ENCODE data around the gene LRP10.

The LRP10 gene

GRCh38 chr14:22884738-22885523, 13.4 kb downstream of the LRP10 start:
- in situ Hi-C loops (cut with MboI; ENCODE audit: low sequenced_read_pairs) = no loop called here

DNA sequence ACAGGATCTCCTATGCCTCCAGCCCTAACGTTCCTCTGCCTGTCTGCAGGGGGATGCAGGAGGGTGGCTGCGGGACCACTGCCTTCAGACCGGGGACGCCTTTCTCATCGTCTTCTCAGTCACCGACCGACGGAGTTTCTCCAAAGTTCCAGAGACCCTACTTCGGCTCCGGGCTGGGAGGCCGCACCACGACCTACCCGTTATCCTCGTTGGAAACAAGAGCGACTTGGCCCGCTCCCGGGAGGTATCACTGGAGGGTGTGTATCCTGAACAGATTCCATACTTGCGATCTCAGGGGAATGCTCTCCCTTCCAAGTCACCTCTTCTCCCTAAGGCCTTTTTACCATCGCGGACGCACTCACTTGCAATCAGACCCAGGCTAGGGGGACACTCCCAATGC, 14.4 kb downstream of the LRP10 start:
- in situ Hi-C loops (cut with MboI; ENCODE audit: low sequenced_read_pairs) = no loop called here

DNA sequence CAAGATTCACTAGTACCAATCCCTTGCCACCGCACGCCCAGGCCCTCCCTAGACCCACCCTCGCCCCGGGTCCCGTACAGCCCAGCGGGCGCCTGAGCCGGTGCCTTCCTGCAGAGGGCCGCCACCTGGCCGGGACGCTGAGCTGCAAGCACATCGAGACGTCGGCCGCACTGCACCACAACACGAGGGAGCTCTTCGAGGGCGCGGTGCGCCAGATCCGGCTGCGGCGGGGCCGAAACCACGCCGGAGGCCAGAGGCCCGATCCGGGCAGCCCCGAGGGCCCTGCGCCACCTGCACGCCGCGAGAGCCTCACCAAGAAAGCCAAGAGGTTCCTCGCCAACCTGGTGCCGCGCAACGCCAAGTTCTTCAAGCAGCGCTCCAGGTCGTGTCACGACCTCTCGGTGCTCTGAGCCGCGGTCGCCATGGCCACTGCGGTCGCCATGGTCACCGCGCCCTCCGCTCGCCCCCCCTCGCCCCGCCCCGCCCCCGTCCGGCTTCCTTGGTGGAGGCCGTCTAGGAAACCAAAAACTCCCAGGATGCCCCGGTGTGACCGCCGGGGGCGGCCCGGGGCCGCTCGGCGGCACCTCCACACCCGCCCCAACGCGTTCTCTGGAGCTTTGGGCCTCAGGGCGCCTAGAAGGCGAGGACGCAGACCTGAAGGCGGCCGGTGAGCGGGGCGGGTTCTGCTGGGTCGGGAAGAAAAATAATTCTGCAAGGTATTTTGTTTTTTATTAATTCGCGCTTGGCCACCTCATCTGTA, 15.1 kb downstream of the LRP10 start:
- in situ Hi-C loops (cut with MboI; ENCODE audit: low sequenced_read_pairs) = no loop called here

DNA sequence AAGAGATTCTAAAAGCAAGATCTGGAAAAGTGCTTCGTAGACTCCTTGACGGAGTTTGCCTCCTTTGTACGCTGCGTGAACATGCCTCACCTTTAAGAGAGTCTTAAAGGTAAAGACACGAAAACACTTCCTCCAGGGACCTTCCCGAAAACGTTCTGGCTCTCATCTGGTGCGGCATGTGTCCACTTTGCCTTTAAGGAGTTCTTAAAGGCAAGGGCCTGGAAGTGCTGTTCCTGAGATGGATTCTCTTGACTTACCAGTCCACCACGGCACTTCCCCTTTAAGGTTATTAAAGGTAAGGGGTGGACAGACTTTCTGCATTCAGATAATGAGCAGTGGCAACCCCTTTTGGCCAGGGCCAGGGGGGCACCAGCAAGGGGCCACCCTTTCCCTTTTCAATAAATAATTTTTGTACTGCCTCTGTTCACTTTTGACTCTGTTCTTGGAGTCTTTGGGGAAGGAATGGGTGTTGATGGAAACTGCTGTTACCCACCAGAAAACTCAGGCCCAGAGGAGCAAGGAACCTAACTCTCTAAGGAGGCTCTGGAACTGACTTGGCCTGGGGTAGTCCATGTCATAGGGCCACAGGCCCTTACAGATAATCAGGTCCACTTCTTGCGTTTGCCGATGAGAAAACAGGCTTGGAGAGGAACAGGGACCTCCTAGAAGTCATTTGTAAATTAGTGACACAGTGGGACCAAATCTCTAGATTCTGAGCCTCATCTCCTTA, 15.9 kb downstream of the LRP10 start:
- in situ Hi-C loops (cut with MboI; ENCODE audit: low sequenced_read_pairs) = no loop called here

DNA sequence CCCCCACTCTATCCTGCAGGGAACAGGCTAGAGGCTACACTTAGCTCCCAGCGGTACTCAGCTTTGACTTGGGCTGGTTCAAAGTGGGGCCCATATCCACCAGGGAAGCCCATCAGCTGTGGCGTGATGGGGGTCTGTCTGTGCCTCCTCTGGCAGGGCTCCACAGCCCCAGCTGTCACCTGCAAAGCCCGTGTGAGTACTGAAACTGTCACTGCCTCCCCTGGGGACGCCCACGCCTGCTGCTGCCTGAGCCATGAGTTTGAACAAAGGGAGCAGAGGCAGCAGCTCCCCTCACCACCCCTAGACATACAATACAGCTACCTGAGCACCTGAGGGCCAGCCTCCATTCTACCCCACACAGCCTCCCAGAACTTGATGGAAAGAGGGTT, 16.4 kb downstream of the LRP10 start:
- in situ Hi-C loops (cut with MboI; ENCODE audit: low sequenced_read_pairs) = no loop called here

DNA sequence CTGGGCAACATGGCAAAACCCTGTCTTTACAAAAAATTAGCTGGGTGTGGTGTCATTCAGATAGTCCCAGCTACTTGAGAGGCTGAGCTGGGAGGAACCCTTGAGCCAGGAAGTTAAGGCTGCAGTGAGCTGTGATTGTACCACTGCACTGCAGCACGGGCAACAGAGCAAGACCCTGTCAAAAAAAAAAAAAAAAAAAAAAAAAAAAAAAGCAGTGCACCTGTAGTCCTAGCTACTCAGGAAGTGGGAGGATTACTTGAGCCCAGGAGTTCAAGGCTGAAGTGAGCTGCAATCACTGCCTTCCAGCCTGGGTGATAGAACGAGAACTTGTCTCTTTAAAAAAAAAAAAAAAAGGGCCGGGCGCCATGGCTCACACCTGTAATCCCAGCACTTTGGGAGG, 17.1 kb downstream of the LRP10 start:
- in situ Hi-C loops (cut with MboI; ENCODE audit: low sequenced_read_pairs) = no loop called here

DNA sequence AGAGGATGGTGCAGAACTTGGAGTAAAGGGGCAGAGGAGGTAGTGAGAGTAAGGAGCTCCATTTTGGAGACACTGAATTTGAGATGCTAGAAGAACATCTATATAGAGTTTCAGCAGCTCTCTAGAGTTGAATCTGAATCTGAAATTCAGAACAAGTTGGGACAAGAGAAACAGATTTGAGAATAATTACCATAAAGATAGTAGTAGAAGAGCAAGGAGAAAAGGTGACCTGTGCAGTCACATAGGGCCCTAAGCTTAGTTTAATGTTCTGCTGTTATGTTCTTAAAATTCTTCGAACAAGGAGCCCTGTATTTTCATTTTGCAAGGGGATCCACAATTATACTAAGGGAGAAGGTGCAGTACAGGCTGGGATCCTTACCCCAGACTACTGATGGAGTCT, 18.9 kb downstream of the LRP10 start:
- in situ Hi-C loops (cut with MboI; ENCODE audit: low sequenced_read_pairs) = no loop called here

DNA sequence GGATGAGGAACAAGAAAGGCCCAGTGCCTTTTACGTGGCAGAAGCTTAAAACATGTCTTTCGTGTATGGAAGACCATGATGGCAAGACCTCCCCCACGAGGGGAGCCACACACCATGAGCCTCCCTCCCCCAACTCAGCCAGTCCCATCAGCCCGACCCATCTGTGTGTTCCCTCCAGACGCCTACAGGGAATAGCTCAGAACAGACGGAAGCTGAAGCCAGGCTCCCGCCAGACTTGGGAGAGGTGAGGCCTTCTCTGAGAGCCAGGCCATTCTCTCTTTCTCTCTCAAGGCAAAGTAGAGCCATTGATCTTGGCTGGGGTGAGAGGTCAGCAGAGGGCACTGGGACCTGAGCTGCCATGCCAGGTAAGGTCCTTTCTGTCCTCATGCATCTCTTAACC, 20.9 kb downstream of the LRP10 start:
- in situ Hi-C loops (cut with MboI; ENCODE audit: low sequenced_read_pairs) = no loop called here

DNA sequence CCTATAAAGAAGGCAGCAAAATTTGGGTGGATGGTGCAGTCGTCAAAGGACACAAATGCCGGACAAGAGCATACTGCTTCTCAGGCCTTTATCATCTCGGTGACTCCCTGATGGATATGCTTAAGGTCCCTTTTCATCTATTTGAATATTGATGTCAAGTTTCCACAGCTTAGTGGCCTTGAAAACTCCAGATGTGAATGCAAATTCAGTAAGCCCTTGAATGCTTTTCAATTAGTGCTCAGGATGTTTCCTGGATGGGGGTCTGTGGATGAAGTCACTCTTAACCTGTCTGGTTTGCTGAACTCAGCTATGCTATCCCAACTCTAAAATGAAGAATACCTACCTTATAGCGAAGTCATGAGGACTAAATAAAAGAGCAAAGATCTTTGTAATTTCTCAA, 22.2 kb downstream of the LRP10 start:
- in situ Hi-C loops (cut with MboI; ENCODE audit: low sequenced_read_pairs) = no loop called here

DNA sequence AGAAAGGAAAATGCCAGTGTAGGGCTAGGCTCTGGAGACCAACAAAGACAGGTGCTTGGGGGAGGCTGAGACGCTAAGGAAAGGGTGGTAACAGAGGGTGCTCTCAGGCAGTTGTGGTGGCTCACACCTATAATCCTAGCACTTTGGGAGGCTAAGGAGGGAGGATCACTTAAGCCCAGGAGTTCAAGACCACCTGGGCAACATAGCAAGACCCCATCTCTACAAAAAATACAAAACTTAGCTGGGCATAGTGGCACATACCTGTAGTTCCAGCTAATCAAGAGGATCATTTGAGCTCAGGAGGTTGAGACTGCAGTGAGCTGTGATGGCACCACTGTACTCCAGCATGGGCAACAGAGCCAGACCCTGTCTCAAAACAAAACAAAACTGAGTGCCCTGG, 23.9 kb downstream of the LRP10 start:
- in situ Hi-C loops (cut with MboI; ENCODE audit: low sequenced_read_pairs) = no loop called here

DNA sequence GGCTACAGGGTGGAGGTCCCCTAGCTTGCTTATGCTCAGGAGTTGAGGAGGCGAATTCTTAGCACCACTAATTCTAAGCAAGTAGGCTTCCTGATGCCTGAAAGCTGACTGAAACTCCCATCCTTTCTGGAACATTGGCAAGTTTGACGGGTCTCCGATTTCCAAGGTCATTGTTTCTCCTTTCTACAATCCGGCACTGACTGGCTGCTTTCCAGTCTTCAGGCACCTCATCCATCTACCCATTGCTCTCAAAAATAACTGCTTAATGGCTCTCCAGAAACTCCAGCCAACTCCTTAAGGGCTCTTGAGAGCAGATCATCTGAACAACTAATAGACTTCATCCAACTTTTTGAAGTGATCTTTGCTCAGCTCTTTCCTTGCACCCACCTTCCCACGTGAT, 24.8 kb downstream of the LRP10 start:
- in situ Hi-C loops (cut with MboI; ENCODE audit: low sequenced_read_pairs) = no loop called here

DNA sequence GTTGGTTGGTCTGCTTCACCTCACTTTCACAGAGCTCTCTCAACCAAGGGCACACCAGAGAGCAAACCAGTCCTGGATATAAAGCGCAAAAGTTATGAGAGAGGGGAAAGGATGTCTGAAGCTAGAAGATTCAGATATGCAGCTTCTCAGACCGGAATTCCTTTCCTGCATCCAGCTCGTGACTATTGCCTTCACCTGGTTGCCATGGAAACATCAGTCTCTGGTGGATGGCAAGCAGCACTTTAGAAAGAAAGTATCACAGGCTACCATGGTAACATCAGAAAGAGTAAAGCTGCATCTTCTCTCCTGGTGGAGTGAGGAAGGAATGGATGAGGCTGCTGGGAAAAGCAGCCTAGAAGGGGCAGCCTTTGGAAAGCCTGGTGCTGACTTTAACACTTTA, 25.2 kb downstream of the LRP10 start:
- in situ Hi-C loops (cut with MboI; ENCODE audit: low sequenced_read_pairs) = no loop called here

DNA sequence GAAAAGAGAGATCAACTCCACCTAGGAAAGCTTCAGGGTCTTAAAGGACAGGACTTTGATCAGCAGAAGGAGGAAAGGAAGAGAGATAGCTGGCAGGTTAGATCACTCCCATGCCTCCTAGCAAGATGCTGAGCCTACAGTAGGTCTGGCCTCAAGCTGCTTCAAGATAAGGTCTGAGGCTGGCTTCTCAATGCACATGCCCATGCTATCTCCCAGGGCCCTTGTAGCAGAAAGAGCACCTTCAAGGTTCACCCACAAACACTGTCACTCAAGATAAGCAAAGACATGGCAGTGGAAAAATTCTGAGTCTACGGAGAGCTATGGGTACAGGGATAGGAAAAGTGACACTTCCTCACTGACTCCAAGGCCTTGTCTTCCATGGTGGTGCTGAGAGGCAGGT, 25.8 kb downstream of the LRP10 start:
- in situ Hi-C loops (cut with MboI; ENCODE audit: low sequenced_read_pairs) = no loop called here

DNA sequence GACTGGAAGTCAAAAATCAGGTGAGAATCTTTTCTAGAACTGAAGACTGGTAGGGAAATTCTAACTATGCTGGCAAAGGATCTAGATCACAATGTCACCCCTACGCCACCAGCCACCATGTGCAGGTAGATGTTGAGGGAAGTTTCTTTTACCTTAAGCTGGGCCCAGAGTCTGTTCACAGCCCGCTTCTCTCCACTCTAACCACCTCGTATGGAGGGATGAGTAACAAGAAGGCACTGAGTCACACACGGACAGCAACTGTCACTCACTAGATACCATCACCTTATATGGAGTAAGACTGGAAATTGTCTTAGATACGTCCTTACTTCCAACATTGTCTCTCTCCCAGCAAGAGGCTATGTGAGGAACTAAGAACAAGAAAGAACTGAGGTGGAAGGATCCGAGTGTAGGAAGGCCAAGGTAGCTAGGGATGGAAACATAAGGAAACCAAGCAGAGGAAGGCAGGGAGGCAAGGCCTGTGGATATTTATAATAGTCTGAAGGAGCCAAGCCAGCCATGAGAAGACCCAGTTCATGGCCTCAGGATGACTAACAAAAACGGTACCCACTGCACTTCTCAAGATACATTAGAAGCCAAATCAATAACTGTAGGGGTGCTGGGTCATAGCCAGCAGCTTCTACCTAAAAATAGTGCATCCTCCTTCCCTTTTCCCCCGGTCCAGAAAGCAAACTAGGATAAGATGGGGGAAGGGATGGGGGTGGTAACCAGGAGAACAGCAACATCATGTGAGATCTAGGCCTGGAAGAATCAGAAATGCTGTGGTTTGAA, 27.0 kb downstream of the LRP10 start:
- in situ Hi-C loops (cut with MboI; ENCODE audit: low sequenced_read_pairs) = no loop called here

DNA sequence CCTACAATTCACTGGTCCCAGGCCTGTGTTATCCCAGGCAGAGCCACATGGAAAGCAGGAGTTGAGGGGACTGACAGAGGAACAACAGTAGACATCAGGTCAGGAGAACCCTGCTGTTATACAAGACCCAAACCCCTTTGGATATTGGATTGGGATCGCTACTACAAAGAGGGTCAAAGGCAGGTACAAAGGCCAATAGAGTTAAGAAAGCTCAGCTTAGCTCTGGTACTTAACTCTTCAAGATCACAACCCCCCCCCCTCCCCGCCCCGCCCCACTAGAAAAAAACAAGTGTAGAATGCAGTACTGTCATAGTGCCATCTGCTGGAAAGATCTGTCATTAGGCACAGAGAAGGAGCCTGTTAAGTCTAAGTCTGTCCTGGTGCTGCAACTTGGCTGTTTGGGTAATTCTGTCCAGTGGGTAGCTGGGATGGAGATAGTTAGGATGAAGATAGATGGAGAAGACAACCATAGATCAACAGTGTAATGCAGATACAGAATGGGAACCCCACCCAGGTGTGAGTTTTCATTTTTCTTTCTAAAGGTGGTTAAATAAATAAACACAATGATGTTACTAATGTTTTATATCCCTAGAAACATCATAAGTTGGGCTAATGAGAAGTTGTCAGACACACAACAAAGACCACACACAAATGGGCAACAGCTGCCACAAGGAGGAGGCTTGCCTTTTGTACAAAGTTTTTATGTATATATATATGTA, 28.7 kb downstream of the LRP10 start:
- in situ Hi-C loops (cut with MboI; ENCODE audit: low sequenced_read_pairs) = no loop called here

- in situ Hi-C loops (cut with MboI; ENCODE audit: low sequenced_read_pairs) = no loop called here
Measured at GRCh38 chr14:22901799-22902198, 30.3 kb downstream of the LRP10 start.

DNA sequence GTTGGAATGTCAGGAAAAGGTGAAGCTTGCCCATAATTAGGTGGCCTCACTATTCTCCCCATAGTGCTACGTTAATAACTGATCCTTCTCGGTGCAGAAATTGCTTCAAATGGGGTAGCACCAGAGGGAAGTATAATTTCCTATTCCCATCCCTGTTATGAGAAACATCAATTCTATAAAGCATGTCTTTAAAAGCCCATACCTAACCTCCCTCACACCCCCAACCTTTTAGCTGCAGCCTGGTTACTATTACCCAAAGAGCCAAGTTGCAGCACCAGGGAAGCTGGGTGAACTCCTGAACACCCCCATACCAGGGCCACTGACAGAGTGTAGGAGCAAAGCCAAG, 32.2 kb downstream of the LRP10 start:
- in situ Hi-C loops (cut with MboI; ENCODE audit: low sequenced_read_pairs) = no loop called here

GRCh38 chr14:22905627-22906026, 34.1 kb downstream of the LRP10 start:
- in situ Hi-C loops (cut with MboI; ENCODE audit: low sequenced_read_pairs) = no loop called here

DNA sequence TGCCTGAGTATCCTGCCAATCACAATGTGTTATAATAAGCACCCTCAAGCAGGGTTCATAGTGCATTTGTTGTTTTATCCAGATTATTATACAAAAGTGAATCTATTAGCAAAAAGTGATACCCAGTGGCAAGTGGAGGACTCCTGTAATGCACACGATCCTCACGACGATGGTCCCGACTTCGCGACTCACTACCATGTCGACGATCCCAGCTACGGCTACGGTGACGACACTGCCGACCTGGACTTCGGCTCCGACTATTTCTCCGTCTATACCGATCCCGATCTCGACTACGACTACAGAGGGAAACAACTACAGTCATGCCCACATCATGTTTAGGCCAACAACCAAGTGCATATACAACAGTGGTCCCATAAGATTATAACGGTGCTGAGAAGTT, 34.5 kb downstream of the LRP10 start:
- in situ Hi-C loops (cut with MboI; ENCODE audit: low sequenced_read_pairs) = no loop called here

- in situ Hi-C loops (cut with MboI; ENCODE audit: low sequenced_read_pairs) = no loop called here
Measured at GRCh38 chr14:22907429-22907828, 35.9 kb downstream of the LRP10 start.

DNA sequence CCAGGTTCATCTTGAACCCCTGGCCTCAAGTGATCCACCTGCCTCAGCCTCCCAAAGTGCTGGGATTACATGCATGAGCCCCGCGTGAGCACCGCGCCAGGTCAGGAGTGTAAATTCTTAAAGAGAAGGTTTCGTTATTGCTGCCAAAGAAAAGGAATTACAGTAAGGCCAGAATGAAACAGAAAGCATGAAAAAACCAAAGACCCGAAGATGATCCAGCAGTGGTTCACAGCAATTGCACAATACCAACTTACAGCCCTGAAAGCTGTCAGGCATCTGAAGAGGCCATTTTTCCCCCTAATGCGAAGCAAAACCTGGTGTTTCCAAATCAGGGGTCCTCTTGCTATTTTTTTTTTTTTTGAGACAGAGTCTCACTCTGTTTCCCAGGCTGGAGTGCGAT, 37.1 kb downstream of the LRP10 start:
- in situ Hi-C loops (cut with MboI; ENCODE audit: low sequenced_read_pairs) = no loop called here

Data from HL-60/S4 treated with retinoic acid at 250 ng/mL for 4 days and 3 days (cell line).